Natural killer cell (primary cell): ENCODE data around the gene KIF12. TPM values are rescaled to one million over a fixed set of nuclear protein-coding genes. Genes with fewer than 3 reads are reported as not detected.

Experiments used
- ATAC-seq, 3 donors: fragments of 150-1000 bp in 2 of 3; fragments of 200-7000 bp in 1 of 3; cut with Tn5 transposase; 1 replicate in 1 of 3; 2 replicates in 2 of 3; pipeline ENCODE4 v1.10.0; 2021; ENCODE audit warnings: mild to moderate bottlenecking in 2 of 3, moderate library complexity in 2 of 3
- DNase-seq, 2 donors: peaks; one replicate each; pipeline versions ENCODE4 v3.0.0 to v3.0.0-alpha.2; 2013 to 2021; ENCODE audit warnings: mixed read lengths in 1 of 2
- H3K27ac ChIP-seq: one replicate; pipeline ENCODE4 v1.5.1; 2013; ENCODE audit warnings: mild to moderate bottlenecking, low read length
- H3K27me3 ChIP-seq: one replicate; pipeline ENCODE4 v1.6.1; 2013; ENCODE audit warnings: low read length; ENCODE audit not compliant: control insufficient read depth, insufficient read depth
- H3K36me3 ChIP-seq: one replicate; pipeline ENCODE4 v1.6.1; 2013; ENCODE audit warnings: low read length; ENCODE audit not compliant: control insufficient read depth, insufficient read depth
- H3K4me1 ChIP-seq: one replicate; pipeline ENCODE4 v1.6.1; 2013; ENCODE audit warnings: low read length; ENCODE audit not compliant: control insufficient read depth, insufficient read depth
- H3K4me3 ChIP-seq: one replicate; pipeline ENCODE4 v1.5.1; 2013; ENCODE audit warnings: low read length
- H3K9me3 ChIP-seq: one replicate; pipeline ENCODE4 v1.6.1; 2013; ENCODE audit warnings: low read length; ENCODE audit not compliant: control insufficient read depth, insufficient read depth
- H3K27ac Mint-ChIP-seq, 2 donors: one replicate each; pipeline ENCODE4 v1.8.0; 2022; ENCODE audit warnings: mild to moderate bottlenecking in 2 of 2, mixed read lengths in 2 of 2, moderate library complexity in 1 of 2
- H3K27me3 Mint-ChIP-seq, 2 donors: one replicate each; pipeline ENCODE4 v1.8.0; 2022; ENCODE audit warnings: low read depth in 2 of 2, mixed read lengths in 2 of 2
- H3K36me3 Mint-ChIP-seq: one replicate; pipeline ENCODE4 v1.8.0; 2022; ENCODE audit warnings: mixed read lengths
- H3K4me1 Mint-ChIP-seq, 2 donors: one replicate each; pipeline ENCODE4 v1.8.0; 2022; ENCODE audit warnings: mixed read lengths in 2 of 2
- H3K4me3 Mint-ChIP-seq: one replicate; pipeline ENCODE4 v1.8.0; 2022; ENCODE audit warnings: mild to moderate bottlenecking, moderate library complexity, mixed read lengths
- H3K9me3 Mint-ChIP-seq, 2 donors: one replicate each; pipeline ENCODE4 v1.8.0; 2022; ENCODE audit warnings: mixed read lengths in 2 of 2
- WGBS: methylation state at CpG from one replicate; pipeline ENCODE4 v1.1.7; 2013; ENCODE audit warnings: missing lambda C conversion rate; ENCODE audit not compliant: insufficient coverage; 5-methylcytosine and 5-hydroxymethylcytosine counted together
- intact Hi-C: fragments of 100-400 bp; cut with micrococcal nuclease; formaldehyde crosslinking; loops from one replicate; pipeline ENCODE4 v1.14.2; 2022
- total RNA-seq, 4 donors: library from RNA; stranded (reverse); fragments of 120-200 nt in 1 of 4; gene quantifications; one replicate each; pipeline versions ENCODE4 v1.2.3 to v1.2.4, GENCODE V29; 2013 to 2022
- TF ChIP-seq, protein P1 (sequence below): fragments of 200-600 bp; IDR thresholded peaks from one replicate; pipeline ENCODE4 v1.8.0; 2022; ENCODE audit warnings: antibody characterized with exemption

KIF12 gene
- total RNA-seq, 3 donors from 2014 or later (not counting 1 experiment from before 2014, with no cell fraction given), result not detected

- H3K27me3 Mint-ChIP-seq, result peaks cover 5 to 16% of the 10 kb centered on the region in 2 donors
- 84% methylated on average over 5 of the region's 5 CpGs for WGBS
Measured at GRCh38 chr9:114139071-114139470, 40.0 kb upstream of the KIF12 start.

DNA sequence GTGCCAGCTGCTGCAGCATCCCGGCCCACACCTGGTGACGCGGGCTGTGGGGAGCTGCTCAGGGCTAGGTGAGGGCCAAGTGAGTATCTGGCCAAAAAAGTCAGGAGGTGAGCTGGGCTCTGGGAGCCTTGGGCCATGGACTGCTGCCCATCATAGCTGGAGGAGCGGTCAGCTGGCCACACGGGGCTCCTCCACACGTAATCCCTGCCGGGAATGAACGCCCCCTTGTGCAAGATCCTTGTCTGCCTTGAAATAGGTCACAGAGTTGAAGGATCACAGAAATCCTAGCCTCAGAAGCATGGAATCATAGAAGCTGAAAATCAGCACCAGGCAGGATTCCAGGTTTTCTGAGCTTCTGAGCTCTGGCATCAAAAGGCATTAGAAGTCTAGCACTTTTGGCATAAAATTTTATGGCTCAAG lies 39.5 kb upstream of the KIF12 start:
- H3K36me3 Mint-ChIP-seq, result no peaks in the 10 kb centered on the region
- H3K4me3 Mint-ChIP-seq, result no peak overlapping the region
- 91% methylated on average over 8 of the region's 8 CpGs for WGBS
- H3K36me3 ChIP-seq, result no peaks in the 10 kb centered on the region
- no peak overlapping the region for H3K27ac Mint-ChIP-seq
- H3K9me3 ChIP-seq, result no peaks in the 10 kb centered on the region
- no peak overlapping the region for H3K27ac ChIP-seq
- H3K4me3 ChIP-seq, result no peak overlapping the region
- H3K27me3 Mint-ChIP-seq, result peaks cover 7 to 18% of the 10 kb centered on the region in 2 donors
- DNase-seq, result no peak
- no peaks in the 10 kb centered on the region for H3K9me3 Mint-ChIP-seq
- H3K4me1 Mint-ChIP-seq, result no peaks in the 10 kb centered on the region
- TF ChIP-seq, protein P1, sequence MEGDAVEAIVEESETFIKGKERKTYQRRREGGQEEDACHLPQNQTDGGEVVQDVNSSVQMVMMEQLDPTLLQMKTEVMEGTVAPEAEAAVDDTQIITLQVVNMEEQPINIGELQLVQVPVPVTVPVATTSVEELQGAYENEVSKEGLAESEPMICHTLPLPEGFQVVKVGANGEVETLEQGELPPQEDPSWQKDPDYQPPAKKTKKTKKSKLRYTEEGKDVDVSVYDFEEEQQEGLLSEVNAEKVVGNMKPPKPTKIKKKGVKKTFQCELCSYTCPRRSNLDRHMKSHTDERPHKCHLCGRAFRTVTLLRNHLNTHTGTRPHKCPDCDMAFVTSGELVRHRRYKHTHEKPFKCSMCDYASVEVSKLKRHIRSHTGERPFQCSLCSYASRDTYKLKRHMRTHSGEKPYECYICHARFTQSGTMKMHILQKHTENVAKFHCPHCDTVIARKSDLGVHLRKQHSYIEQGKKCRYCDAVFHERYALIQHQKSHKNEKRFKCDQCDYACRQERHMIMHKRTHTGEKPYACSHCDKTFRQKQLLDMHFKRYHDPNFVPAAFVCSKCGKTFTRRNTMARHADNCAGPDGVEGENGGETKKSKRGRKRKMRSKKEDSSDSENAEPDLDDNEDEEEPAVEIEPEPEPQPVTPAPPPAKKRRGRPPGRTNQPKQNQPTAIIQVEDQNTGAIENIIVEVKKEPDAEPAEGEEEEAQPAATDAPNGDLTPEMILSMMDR, result no peak
- H3K27me3 ChIP-seq, result no peaks in the 10 kb centered on the region
- no peak for ATAC-seq
- intact Hi-C loops, result no loop called here
- no peaks in the 10 kb centered on the region for H3K4me1 ChIP-seq

More at GRCh38 chr9:114139071-114139470, 40.0 kb upstream of the KIF12 start:
- H3K4me1 ChIP-seq, result no peaks in the 10 kb centered on the region
- H3K27ac Mint-ChIP-seq, result no peak overlapping the region
- no peaks in the 10 kb centered on the region for H3K4me1 Mint-ChIP-seq
- no peak overlapping the region for H3K4me3 ChIP-seq
- no peaks in the 10 kb centered on the region for H3K9me3 ChIP-seq
- no peaks in the 10 kb centered on the region for H3K27me3 ChIP-seq
- DNase-seq, result no peak
- TF ChIP-seq, protein P1, result no peak
- intact Hi-C loops, result no loop called here
- H3K9me3 Mint-ChIP-seq, result no peaks in the 10 kb centered on the region
- H3K36me3 Mint-ChIP-seq, result no peaks in the 10 kb centered on the region
- H3K4me3 Mint-ChIP-seq, result no peak overlapping the region
- H3K36me3 ChIP-seq, result no peaks in the 10 kb centered on the region
- no peak overlapping the region for H3K27ac ChIP-seq
- no peak for ATAC-seq

DNA sequence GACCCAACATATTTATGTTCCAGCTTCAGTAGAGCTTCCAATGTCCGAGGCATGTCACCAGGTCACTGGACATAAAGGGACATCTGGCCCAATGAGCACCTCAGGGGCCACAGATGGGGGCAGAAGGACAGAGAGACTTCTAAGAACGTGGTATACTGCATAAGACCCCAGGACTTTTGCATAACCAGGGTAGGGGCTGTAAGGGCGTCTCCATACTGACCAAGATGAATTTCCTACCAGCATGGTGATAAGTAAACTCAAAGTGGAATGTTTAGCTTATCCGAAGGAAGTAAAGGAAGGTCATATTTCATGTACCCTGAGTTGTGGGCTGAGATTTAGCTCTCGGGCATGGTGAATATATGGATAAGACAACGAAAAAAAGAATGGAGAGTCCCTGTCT lies 38.7 kb upstream of the KIF12 start:
- Histone ChIP-seq H3K27me3 (no peaks in the 10 kb centered on the region), H3K36me3 (no peaks in the 10 kb centered on the region), H3K4me1 (no peaks in the 10 kb centered on the region), H3K4me3 (no peak overlapping the region), H3K27ac (no peak overlapping the region), H3K9me3 (no peaks in the 10 kb centered on the region)
- no peaks in the 10 kb centered on the region for H3K36me3 Mint-ChIP-seq
- no peak overlapping the region for H3K4me3 Mint-ChIP-seq
- intact Hi-C loops, result no loop called here
- peaks cover 9 to 22% of the 10 kb centered on the region in 2 donors for H3K27me3 Mint-ChIP-seq
- H3K27ac Mint-ChIP-seq, result no peak overlapping the region
- ATAC-seq (no peak), DNase-seq (no peak)
- no peaks in the 10 kb centered on the region for H3K9me3 Mint-ChIP-seq
- TF ChIP-seq, protein P1, result no peak
- 69% methylated on average over 6 of the region's 6 CpGs for WGBS
- H3K4me1 Mint-ChIP-seq, result no peaks in the 10 kb centered on the region

- no peak overlapping the region for H3K27ac Mint-ChIP-seq
- Histone ChIP-seq H3K27ac (no peak overlapping the region), H3K4me3 (no peak overlapping the region), H3K27me3 (no peaks in the 10 kb centered on the region), H3K36me3 (no peaks in the 10 kb centered on the region), H3K9me3 (no peaks in the 10 kb centered on the region), H3K4me1 (no peaks in the 10 kb centered on the region)
- H3K36me3 Mint-ChIP-seq, result no peaks in the 10 kb centered on the region
- no peaks in the 10 kb centered on the region for H3K4me1 Mint-ChIP-seq
- no peaks in the 10 kb centered on the region for H3K9me3 Mint-ChIP-seq
- WGBS, result 73% methylated on average over 5 of the region's 5 CpGs
- TF ChIP-seq, protein P1, result no peak
- DNase-seq (no peak), ATAC-seq (no peak)
- H3K4me3 Mint-ChIP-seq, result no peak overlapping the region
- peaks cover 6 to 13% of the 10 kb centered on the region in 2 donors for H3K27me3 Mint-ChIP-seq
- intact Hi-C loops, result no loop called here
Measured at GRCh38 chr9:114134827-114135396, 35.8 kb upstream of the KIF12 start.
